Mammary epithelial cell (primary cell): ENCODE results near the gene RBM4B.

Source experiments
- CTCF ChIP-seq, 2 donors: IDR thresholded peaks in 1 of 2; conservative IDR thresholded peaks in 1 of 2; 2 replicates each; pipeline ENCODE4 v1.5.1; 2011 to 2012; ENCODE audit warnings: inconsistent platforms in 2 of 2, low read length in 2 of 2, mild to moderate bottlenecking in 2 of 2, control low read depth in 1 of 2, low read depth in 1 of 2; ENCODE audit not compliant: insufficient read depth in 1 of 2; ENCODE audit errors: extremely low read depth in 1 of 2
- EZH2 ChIP-seq: IDR thresholded peaks from 2 replicates; pipeline ENCODE4 v1.6.1; 2012; ENCODE audit warnings: low read length, inconsistent platforms, borderline replicate concordance

- no peak for TF ChIP-seq CTCF (conservative IDR thresholded peaks at IDR 0.05 in 1 of 2, IDR thresholded peaks at IDR 0.05 in 1 of 2; ENCODE audit: extremely low read depth in 1 of 2, insufficient read depth in 1 of 2, low read depth in 1 of 2, low read length in 2 of 2)
- no peak for TF ChIP-seq EZH2
Measured at GRCh38 chr11:66639066-66639813, 38.4 kb downstream of the RBM4B start.
